Loucy (cell line): ENCODE measurements around the gene SOX1.

ENCODE experiments used
- H2AFZ ChIP-seq: fragments of 200-600 bp; sonication (generic); 2 replicates; pipeline ENCODE4 v1.6.0; 2016; ENCODE audit warnings: antibody characterized with exemption, mild to moderate bottlenecking, low read length, moderate library complexity
- H3F3A ChIP-seq: fragments of 200-600 bp; 2 replicates; pipeline ENCODE4 v1.6.0; 2016; ENCODE audit warnings: antibody characterized with exemption, low read depth, mild to moderate bottlenecking
- H3K27me3 ChIP-seq: fragments of 200-600 bp; sonication (generic); 2 replicates; pipeline ENCODE4 v1.6.1; 2014; ENCODE audit warnings: low read length, mild to moderate bottlenecking; ENCODE audit not compliant: insufficient read depth, poor library complexity, severe bottlenecking
- H3K36me3 ChIP-seq: fragments of 200-600 bp; sonication (generic); 2 replicates; pipeline ENCODE4 v1.6.1; 2016; ENCODE audit warnings: low read length; ENCODE audit not compliant: insufficient read depth
- H3K4me1 ChIP-seq: fragments of 200-600 bp; sonication (generic); 2 replicates; pipeline ENCODE4 v1.5.1; 2014; ENCODE audit warnings: low read length, mild to moderate bottlenecking; ENCODE audit not compliant: insufficient read depth, poor library complexity, severe bottlenecking
- H3K4me2 ChIP-seq: fragments of 200-600 bp; sonication (generic); 2 replicates; pipeline ENCODE4 v1.6.0; 2014; ENCODE audit warnings: antibody characterized with exemption, low read length, low read depth, mild to moderate bottlenecking; ENCODE audit not compliant: poor library complexity, severe bottlenecking
- H3K4me3 ChIP-seq: fragments of 200-600 bp; sonication (generic); 2 replicates; pipeline ENCODE4 v1.5.1; 2014; ENCODE audit warnings: low read length, mild to moderate bottlenecking, mixed read lengths; ENCODE audit not compliant: poor library complexity, severe bottlenecking
- H3K79me2 ChIP-seq: fragments of 200-600 bp; sonication (generic); 2 replicates; pipeline ENCODE4 v1.6.1; 2014; ENCODE audit warnings: low read length; ENCODE audit not compliant: insufficient read depth
- H3K9ac ChIP-seq: fragments of 200-600 bp; sonication (generic); 2 replicates; pipeline ENCODE4 v1.6.0; 2014; ENCODE audit warnings: mild to moderate bottlenecking, low read depth, low read length, moderate library complexity; ENCODE audit not compliant: poor library complexity, severe bottlenecking
- H3K9me2 ChIP-seq: fragments of 200-600 bp; sonication (generic); replicated peaks from 2 replicates; pipeline ENCODE4 v1.6.1; 2016; ENCODE audit warnings: low read depth, low read length, mixed read lengths
- H3K9me3 ChIP-seq: fragments of 200-600 bp; sonication (generic); 2 replicates; pipeline ENCODE4 v1.6.1; 2014; ENCODE audit warnings: mild to moderate bottlenecking, antibody characterized with exemption, low read length, low read depth; ENCODE audit not compliant: insufficient read depth
- H4K20me1 ChIP-seq: fragments of 200-600 bp; sonication (generic); 2 replicates; pipeline ENCODE4 v1.6.0; 2014; ENCODE audit warnings: antibody characterized with exemption, low read length, mild to moderate bottlenecking; ENCODE audit not compliant: insufficient read depth, poor library complexity, severe bottlenecking
- CTCF ChIP-seq: fragments of 200-600 bp; sonication (generic); conservative IDR thresholded peaks from 2 replicates; pipeline ENCODE4 v1.5.1; 2014; ENCODE audit warnings: mild to moderate bottlenecking, antibody characterized with exemption, low read length
- EZH2phosphoT487 ChIP-seq: fragments of 200-600 bp; IDR thresholded peaks from 2 replicates; pipeline ENCODE4 v1.6.1; 2018; ENCODE audit warnings: antibody characterized with exemption, mild to moderate bottlenecking, moderate library complexity, borderline replicate concordance

The SOX1 gene

GRCh38 chr13:112110479-112110878 lies 43.5 kb downstream of the SOX1 start:
- Histone ChIP-seq H3K9me2 (no peaks in the 10 kb centered on the region), H3K27me3 (no peaks in the 10 kb centered on the region), H3K9ac (no peak overlapping the region), H3K36me3 (no peaks in the 10 kb centered on the region), H3K4me1 (no peaks in the 10 kb centered on the region), H4K20me1 (no peaks in the 10 kb centered on the region), H3K9me3 (no peaks in the 10 kb centered on the region; the same call in 1 of the 2 replicates), H3K4me3 (no peak overlapping the region), H3F3A (no peaks in the 10 kb centered on the region), H3K79me2 (no peaks in the 10 kb centered on the region), H2AFZ (no peak overlapping the region), H3K4me2 (no peak overlapping the region)
- TF ChIP-seq CTCF = no peak
- no peak for TF ChIP-seq EZH2phosphoT487

GRCh38 chr13:112111239-112111857 lies 44.4 kb downstream of the SOX1 start:
- H3K9me3 ChIP-seq = no peaks in the 10 kb centered on the region; the same call in 1 of the 2 replicates
- TF ChIP-seq CTCF (no peak), EZH2phosphoT487 (no peak)
- H3K4me2 ChIP-seq = no peak overlapping the region
- no peaks in the 10 kb centered on the region for H3K36me3 ChIP-seq
- no peaks in the 10 kb centered on the region for H3F3A ChIP-seq
- no peak overlapping the region for H3K4me3 ChIP-seq
- H3K27me3 ChIP-seq = no peaks in the 10 kb centered on the region
- no peaks in the 10 kb centered on the region for H3K79me2 ChIP-seq
- no peak overlapping the region for H3K9ac ChIP-seq
- H3K4me1 ChIP-seq = no peaks in the 10 kb centered on the region
- no peaks in the 10 kb centered on the region for H4K20me1 ChIP-seq
- no peaks in the 10 kb centered on the region for H3K9me2 ChIP-seq
- no peak overlapping the region for H2AFZ ChIP-seq

DNA sequence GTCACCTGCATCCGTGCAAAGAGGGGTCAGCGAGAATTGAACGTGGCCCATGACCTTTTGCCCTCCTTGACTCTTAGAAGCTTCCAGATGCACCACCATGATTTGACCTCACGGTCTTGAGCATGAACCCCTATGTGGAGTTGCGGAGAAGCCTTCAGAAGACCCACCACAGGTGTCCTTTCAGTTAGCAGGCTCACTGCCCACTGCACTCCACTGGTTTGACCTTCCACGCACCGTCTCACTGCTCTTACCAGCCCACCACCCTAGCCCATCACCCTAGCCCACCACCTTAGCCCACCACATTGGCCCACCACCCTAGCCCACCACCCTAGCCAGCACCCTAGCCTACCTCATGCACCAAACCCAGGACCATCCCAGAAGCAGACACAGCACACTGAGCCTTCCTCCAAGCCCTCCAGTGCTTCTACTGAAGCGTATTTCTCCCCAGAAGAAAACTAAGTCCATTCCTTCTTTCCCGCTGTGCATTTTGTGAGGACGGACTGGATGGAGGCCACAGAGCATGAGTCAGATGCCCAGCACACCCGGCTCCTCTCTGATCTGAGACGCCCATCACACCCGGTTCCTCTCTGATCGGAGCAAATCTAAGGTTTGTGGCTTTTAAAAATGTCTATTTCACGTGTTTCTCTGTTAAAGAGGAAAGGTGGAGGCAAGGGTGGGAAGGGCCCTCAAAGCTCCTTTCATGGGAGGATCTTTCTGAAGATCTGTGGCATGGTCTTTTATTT lies 45.8 kb downstream of the SOX1 start:
- H3K27me3 ChIP-seq = no peaks in the 10 kb centered on the region
- no peak overlapping the region for H2AFZ ChIP-seq
- no peaks in the 10 kb centered on the region for H3K36me3 ChIP-seq
- H3F3A ChIP-seq = no peaks in the 10 kb centered on the region
- no peaks in the 10 kb centered on the region for H3K79me2 ChIP-seq
- H3K4me3 ChIP-seq = no peak overlapping the region
- no peaks in the 10 kb centered on the region for H3K4me1 ChIP-seq
- H3K9me2 ChIP-seq = no peaks in the 10 kb centered on the region
- TF ChIP-seq EZH2phosphoT487 (no peak), CTCF (no peak)
- H4K20me1 ChIP-seq = no peaks in the 10 kb centered on the region
- H3K9me3 ChIP-seq = peaks cover 2% of the 10 kb centered on the region; the same call in 1 of the 2 replicates
- H3K4me2 ChIP-seq = no peak overlapping the region
- H3K9ac ChIP-seq = no peak overlapping the region
